ENCODE data around the gene ADGRG3. TPM values are rescaled to one million over a fixed set of nuclear protein-coding genes. Genes with fewer than 3 reads are reported as not detected.
A peak's percentile ranks its signal among the peaks of the same experiment; 100 is the strongest.

The ADGRG3 gene
- total and polyA plus RNA-seq, 9 of the 15 experiments (the other 6 are each of a cell fraction or from before 2014, with no cell fraction given), result 0.09 to 0.52 (median 0.14) TPM; not detected in 3

DNA sequence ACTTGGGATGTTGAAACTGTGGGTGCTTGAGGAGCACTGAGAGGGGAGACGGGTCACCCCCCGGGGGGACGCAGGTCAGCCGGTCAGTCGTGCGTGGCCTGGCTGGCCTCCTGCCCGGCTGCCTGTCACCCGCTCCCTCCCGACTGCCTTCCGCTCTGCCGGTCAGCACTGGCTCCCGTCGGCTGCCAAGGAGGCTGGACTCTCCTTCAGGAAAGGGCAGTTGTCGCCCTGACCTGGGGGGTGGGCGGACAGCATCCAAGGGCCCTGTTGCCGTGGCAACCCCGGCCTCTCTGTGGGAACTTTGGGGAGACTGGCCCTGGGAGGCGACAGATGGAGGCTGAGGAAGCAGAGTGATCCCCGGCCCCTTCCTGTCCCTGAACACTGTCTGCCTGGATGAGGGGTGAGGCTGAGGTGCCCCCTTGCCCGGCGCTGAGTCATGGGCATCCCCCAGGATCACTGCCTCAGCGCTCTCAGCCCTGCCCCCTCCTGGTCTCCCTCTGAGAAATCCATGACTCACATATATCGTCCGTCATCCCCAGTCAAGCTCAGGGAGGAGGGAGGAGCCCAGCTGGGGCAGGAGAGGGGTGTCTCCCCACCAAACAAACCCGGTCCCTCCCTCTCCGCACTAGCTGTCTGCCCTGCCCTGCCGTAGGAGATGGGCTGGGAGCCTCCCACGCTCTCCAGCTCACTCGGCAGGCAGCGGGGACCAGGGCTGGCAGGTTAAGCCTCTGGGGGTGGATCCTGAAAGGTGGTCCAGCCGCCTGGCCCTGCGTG lies 39.9 kb upstream of the ADGRG3 start, which contains the start of gene ADGRG1 (continued):
- TF ChIP-seq DEAF1 (CRISPR knock-in tag; IDR thresholded peaks at IDR 0.05) (no peak), IFI16 (CRISPR knock-in tag; IDR thresholded peaks at IDR 0.05) (no peak), BCL6 (CRISPR knock-in tag; IDR thresholded peaks at IDR 0.05) (no peak), MCM3 (IDR thresholded peaks at IDR 0.05) (no peak), FOSL1 (tag; conservative IDR thresholded peaks at IDR 0.05) (peak; percentile 91), ZKSCAN8 (CRISPR knock-in tag; IDR thresholded peaks at IDR 0.05) (no peak), ZNF24 (IDR thresholded peaks at IDR 0.05) (no peak), PBX2 (CRISPR knock-in tag; IDR thresholded peaks at IDR 0.05; ENCODE audit: low read depth) (no peak), PBX2 (tag; conservative IDR thresholded peaks at IDR 0.05; ENCODE audit: low read depth) (peak; percentile 56; the same call in 1 of the 2 replicates), NFE2 (IDR thresholded peaks at IDR 0.05; ENCODE audit: low read depth) (peak; percentile 71; the same call in 1 of the 2 replicates), ZC3H8 (IDR thresholded peaks at IDR 0.05) (no peak), ZNF324 (CRISPR knock-in tag; IDR thresholded peaks at IDR 0.05) (no peak), HDAC1 (IDR thresholded peaks at IDR 0.05) (no peak), E2F8 (IDR thresholded peaks at IDR 0.05; ENCODE audit: low read depth, partially characterized antibody) (no peak), C11orf30 (IDR thresholded peaks at IDR 0.05; ENCODE audit: low read depth) (peak; percentile 75; the same call in 1 of the 2 replicates), PPARD (CRISPR knock-in tag; IDR thresholded peaks at IDR 0.05) (no peak)
